Measurements from ENCODE around the gene FOXK1.

DNA sequence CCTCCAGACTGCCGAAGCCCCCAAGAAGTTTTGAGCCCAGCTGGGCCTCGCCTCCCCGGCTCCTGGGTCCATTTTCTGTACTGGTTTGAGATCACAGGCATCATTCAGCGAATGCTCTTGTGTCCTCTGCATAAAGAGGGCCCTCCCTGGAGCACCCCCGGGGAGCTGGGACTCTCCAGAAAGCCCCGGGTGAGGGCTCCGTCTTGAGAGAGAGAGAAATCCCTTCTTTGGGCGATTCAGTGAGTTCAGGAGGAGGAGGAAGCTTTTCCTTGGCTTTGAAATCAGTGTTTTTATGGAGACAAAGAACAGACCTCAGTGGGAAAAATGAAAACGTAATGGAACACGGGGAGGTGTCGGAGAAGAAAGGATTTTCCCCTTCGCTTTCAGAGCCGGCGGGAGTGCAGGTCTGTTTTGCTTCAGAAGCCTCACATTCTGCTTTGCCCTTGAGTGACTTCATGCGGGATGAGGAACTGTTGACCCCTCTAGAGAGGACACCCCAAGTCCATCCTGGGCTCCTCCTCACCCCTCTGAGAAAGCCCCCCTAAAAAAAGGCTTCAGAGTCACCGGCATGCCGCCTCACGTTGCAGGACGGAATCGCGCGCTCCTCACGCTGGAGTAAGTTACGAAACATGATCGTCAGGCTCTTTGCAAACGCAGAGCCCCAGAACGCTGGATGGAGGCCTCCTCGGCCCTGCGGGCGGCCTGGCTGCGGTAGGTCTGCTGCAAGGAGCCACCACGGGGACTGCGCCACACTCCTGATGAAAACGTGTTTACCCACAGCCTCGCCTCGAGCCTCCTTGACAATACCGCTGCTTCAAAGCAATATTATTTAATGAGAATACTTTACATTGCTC lies 84.8 kb downstream of the FOXK1 start:
- TF ChIP-seq CTCF (IDR thresholded peaks at IDR 0.05; ENCODE audit: insufficient read depth, low read length), result no peak
- TF ChIP-seq POLR2AphosphoS5 (IDR thresholded peaks at IDR 0.05; ENCODE audit: low read depth), result no peak
